Measurements from ENCODE around the gene MAGEE1.
A peak's percentile ranks its signal among the peaks of the same experiment; 100 is the strongest.

The MAGEE1 gene

DNA sequence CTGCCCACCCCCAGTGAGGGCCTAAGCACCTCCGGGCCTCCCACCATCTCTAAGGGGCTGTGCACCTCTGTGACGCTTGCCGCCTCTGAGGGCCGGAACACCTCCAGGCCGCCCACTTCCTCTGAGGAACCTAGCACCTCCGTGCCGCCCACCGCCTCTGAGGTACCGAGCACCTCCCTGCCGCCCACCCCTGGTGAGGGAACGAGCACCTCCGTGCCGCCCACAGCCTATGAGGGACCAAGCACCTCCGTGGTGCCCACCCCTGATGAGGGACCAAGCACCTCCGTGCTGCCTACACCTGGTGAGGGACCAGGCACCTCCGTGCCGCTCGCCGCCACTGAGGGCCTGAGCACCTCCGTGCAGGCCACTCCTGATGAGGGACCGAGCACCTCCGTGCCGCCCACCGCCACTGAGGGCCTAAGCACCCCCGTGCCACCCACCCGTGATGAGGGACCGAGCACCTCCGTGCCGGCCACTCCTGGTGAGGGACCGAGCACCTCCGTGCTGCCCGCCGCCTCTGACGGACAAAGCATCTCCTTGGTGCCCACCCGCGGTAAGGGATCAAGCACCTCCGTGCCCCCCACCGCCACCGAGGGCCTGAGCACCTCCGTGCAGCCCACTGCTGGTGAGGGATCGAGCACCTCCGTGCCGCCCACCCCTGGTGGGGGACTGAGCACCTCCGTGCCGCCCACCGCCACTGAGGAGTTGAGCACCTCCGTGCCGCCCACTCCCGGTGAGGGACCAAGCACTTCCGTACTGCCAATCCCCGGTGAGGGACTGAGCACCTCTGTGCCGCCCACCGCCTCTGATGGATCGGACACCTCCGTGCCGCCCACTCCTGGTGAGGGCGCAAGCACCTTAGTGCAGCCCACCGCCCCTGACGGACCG is 977 bp downstream of the MAGEE1 start:
- no CpG with 5 or more reads among the region's 60 CpGs for WGBS (ENCODE audit: extremely low coverage, insufficient coverage, insufficient read length)
- DNase-seq: no peak
- no peak overlapping the region for H3K4ac ChIP-seq (ENCODE audit: low read depth, low read length)
- peak overlapping the region; percentile 83 for H2AFZ ChIP-seq (ENCODE audit: insufficient read depth, low read length, poor library complexity)
- no peak overlapping the region for H2AK5ac ChIP-seq (ENCODE audit: low read length)
- H4K91ac ChIP-seq (ENCODE audit: low read depth, low read length): no peak overlapping the region
- no peaks in the 10 kb centered on the region for H3K27me3 ChIP-seq (ENCODE audit: insufficient read depth, low read length)
- no peaks in the 10 kb centered on the region for H3K36me3 ChIP-seq (ENCODE audit: control insufficient read depth in 1 of 2, insufficient read depth in 2 of 2, low read length in 2 of 2)
- peak overlapping the region; percentile 98 for H3K4me2 ChIP-seq (ENCODE audit: low read length)
- no peak overlapping the region for H3K23ac ChIP-seq (ENCODE audit: low read length)
- no peaks in the 10 kb centered on the region for H3K9me3 ChIP-seq (ENCODE audit: insufficient read depth, low read depth, low read length)
- H3K79me1 ChIP-seq (ENCODE audit: low read length): peaks cover 2% of the 10 kb centered on the region
- H3K4me3 ChIP-seq (ENCODE audit: low read depth, low read length): peak overlapping the region; percentile 81
- H3K79me2 ChIP-seq (ENCODE audit: control insufficient read depth, insufficient read depth, low read length, poor library complexity): peaks cover 4% of the 10 kb centered on the region
- H2BK120ac ChIP-seq (ENCODE audit: insufficient read depth, low read length, poor library complexity): no peak overlapping the region
- peak overlapping the region; percentile 85 for H4K8ac ChIP-seq (ENCODE audit: low read depth, low read length)
- no peak overlapping the region for H2BK12ac ChIP-seq (ENCODE audit: low read length)
- peaks cover 0 to 6% of the 10 kb centered on the region in 2 experiments for H3K4me1 ChIP-seq (ENCODE audit: control insufficient read depth in 1 of 2, insufficient read depth in 2 of 2, low read length in 2 of 2)
- H3K18ac ChIP-seq (ENCODE audit: low read length): peak overlapping the region; percentile 61
- peak overlapping the region; percentile 68 for H4K12ac ChIP-seq (ENCODE audit: low read depth, low read length)
- no peak overlapping the region for H3K27ac ChIP-seq (ENCODE audit: low read depth, low read length)
- peak overlapping the region; percentile 59 for H3K14ac ChIP-seq (ENCODE audit: low read length)
- no peak overlapping the region for H2BK5ac ChIP-seq (ENCODE audit: low read depth, low read length, poor library complexity)
- H3K9ac ChIP-seq (ENCODE audit: low read length): no peak overlapping the region

GRCh38 chrX:76433219-76433618 is 5.7 kb downstream of the MAGEE1 start:
- no peak for DNase-seq
- Histone ChIP-seq H3K9ac (ENCODE audit: low read length) (no peak overlapping the region), H2BK12ac (ENCODE audit: low read length) (no peak overlapping the region), H4K12ac (ENCODE audit: low read depth, low read length) (no peak overlapping the region), H2BK5ac (ENCODE audit: low read depth, low read length, poor library complexity) (no peak overlapping the region), H4K91ac (ENCODE audit: low read depth, low read length) (no peak overlapping the region), H3K27me3 (ENCODE audit: insufficient read depth, low read length) (no peaks in the 10 kb centered on the region), H3K23ac (ENCODE audit: low read length) (no peak overlapping the region), H2AK5ac (ENCODE audit: low read length) (no peak overlapping the region), H3K4me2 (ENCODE audit: low read length) (no peak overlapping the region), H3K4ac (ENCODE audit: low read depth, low read length) (no peak overlapping the region), H3K36me3 (ENCODE audit: control insufficient read depth in 1 of 2, insufficient read depth in 2 of 2, low read length in 2 of 2) (no peaks in the 10 kb centered on the region), H4K8ac (ENCODE audit: low read depth, low read length) (no peak overlapping the region), H3K14ac (ENCODE audit: low read length) (no peak overlapping the region), H2BK120ac (ENCODE audit: insufficient read depth, low read length, poor library complexity) (no peak overlapping the region), H2AFZ (ENCODE audit: insufficient read depth, low read length, poor library complexity) (no peak overlapping the region), H3K79me1 (ENCODE audit: low read length) (no peaks in the 10 kb centered on the region), H3K27ac (ENCODE audit: low read depth, low read length) (no peak overlapping the region), H3K18ac (ENCODE audit: low read length) (no peak overlapping the region), H3K79me2 (ENCODE audit: control insufficient read depth, insufficient read depth, low read length, poor library complexity) (no peaks in the 10 kb centered on the region), H3K4me1 (ENCODE audit: control insufficient read depth in 1 of 2, insufficient read depth in 2 of 2, low read length in 2 of 2) (peaks cover 0 to 6% of the 10 kb centered on the region in 2 experiments), H3K9me3 (ENCODE audit: insufficient read depth, low read depth, low read length) (no peaks in the 10 kb centered on the region), H3K4me3 (ENCODE audit: low read depth, low read length) (no peak overlapping the region)
- WGBS (ENCODE audit: extremely low coverage, insufficient coverage, insufficient read length): no CpG with 5 or more reads among the region's 1 CpG

DNA sequence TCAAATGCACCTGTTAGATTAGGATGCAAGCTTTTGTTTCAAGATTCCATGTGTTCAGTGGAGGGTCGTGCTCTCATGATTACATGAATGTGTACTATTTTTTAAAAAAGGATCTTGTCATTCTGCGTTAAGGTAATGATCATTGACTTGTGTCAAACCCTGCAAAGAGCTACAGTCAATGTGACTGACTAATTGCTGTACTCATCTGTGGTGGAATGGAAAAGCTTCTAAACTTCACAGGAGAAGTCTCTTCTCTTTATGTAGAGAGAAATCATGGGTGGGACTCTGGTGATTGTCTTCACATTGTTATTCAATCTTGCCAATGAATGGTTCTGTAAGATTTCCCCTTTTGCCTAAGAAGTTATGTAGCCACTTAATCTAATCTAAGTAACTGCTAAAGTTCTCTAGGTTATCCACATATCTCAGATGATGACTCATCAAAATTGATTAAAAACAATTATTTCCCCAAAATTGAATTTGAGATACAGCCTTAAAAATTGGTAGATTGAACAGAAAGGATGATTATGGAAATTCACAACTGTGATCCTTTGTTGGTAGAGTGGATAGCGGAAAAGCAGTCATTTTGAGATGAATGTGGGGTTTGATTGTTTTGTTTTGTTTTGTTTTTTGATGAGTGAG is 6.7 kb downstream of the MAGEE1 start:
- Histone ChIP-seq H3K14ac (ENCODE audit: low read length) (no peak overlapping the region), H3K27ac (ENCODE audit: low read depth, low read length) (no peak overlapping the region), H2AFZ (ENCODE audit: insufficient read depth, low read length, poor library complexity) (no peak overlapping the region), H2BK12ac (ENCODE audit: low read length) (no peak overlapping the region), H3K36me3 (ENCODE audit: control insufficient read depth in 1 of 2, insufficient read depth in 2 of 2, low read length in 2 of 2) (no peaks in the 10 kb centered on the region), H2AK5ac (ENCODE audit: low read length) (no peak overlapping the region), H4K8ac (ENCODE audit: low read depth, low read length) (no peak overlapping the region), H3K23ac (ENCODE audit: low read length) (no peak overlapping the region), H3K79me2 (ENCODE audit: control insufficient read depth, insufficient read depth, low read length, poor library complexity) (no peaks in the 10 kb centered on the region), H3K4ac (ENCODE audit: low read depth, low read length) (no peak overlapping the region), H3K4me1 (ENCODE audit: control insufficient read depth in 1 of 2, insufficient read depth in 2 of 2, low read length in 2 of 2) (no peaks in the 10 kb centered on the region), H2BK120ac (ENCODE audit: insufficient read depth, low read length, poor library complexity) (no peak overlapping the region), H3K9me3 (ENCODE audit: insufficient read depth, low read depth, low read length) (no peaks in the 10 kb centered on the region), H3K4me3 (ENCODE audit: low read depth, low read length) (no peak overlapping the region), H3K18ac (ENCODE audit: low read length) (no peak overlapping the region), H4K12ac (ENCODE audit: low read depth, low read length) (no peak overlapping the region), H2BK5ac (ENCODE audit: low read depth, low read length, poor library complexity) (no peak overlapping the region), H3K4me2 (ENCODE audit: low read length) (no peak overlapping the region), H4K91ac (ENCODE audit: low read depth, low read length) (no peak overlapping the region), H3K9ac (ENCODE audit: low read length) (no peak overlapping the region), H3K27me3 (ENCODE audit: insufficient read depth, low read length) (no peaks in the 10 kb centered on the region), H3K79me1 (ENCODE audit: low read length) (no peaks in the 10 kb centered on the region)
- WGBS (ENCODE audit: extremely low coverage, insufficient coverage, insufficient read length): no CpG with 5 or more reads among the region's 3 CpGs
- no peak for DNase-seq

- Histone ChIP-seq H2BK12ac (ENCODE audit: low read length) (no peak overlapping the region), H3K18ac (ENCODE audit: low read length) (no peak overlapping the region), H2BK120ac (ENCODE audit: insufficient read depth, low read length, poor library complexity) (no peak overlapping the region), H4K91ac (ENCODE audit: low read depth, low read length) (no peak overlapping the region), H3K4me2 (ENCODE audit: low read length) (no peak overlapping the region), H3K4ac (ENCODE audit: low read depth, low read length) (no peak overlapping the region), H2BK5ac (ENCODE audit: low read depth, low read length, poor library complexity) (no peak overlapping the region), H4K12ac (ENCODE audit: low read depth, low read length) (no peak overlapping the region), H3K27ac (ENCODE audit: low read depth, low read length) (no peak overlapping the region), H3K79me2 (ENCODE audit: control insufficient read depth, insufficient read depth, low read length, poor library complexity) (no peaks in the 10 kb centered on the region), H3K4me1 (ENCODE audit: control insufficient read depth in 1 of 2, insufficient read depth in 2 of 2, low read length in 2 of 2) (no peaks in the 10 kb centered on the region), H4K8ac (ENCODE audit: low read depth, low read length) (no peak overlapping the region), H3K27me3 (ENCODE audit: insufficient read depth, low read length) (no peaks in the 10 kb centered on the region), H3K23ac (ENCODE audit: low read length) (no peak overlapping the region), H3K14ac (ENCODE audit: low read length) (no peak overlapping the region), H3K9me3 (ENCODE audit: insufficient read depth, low read depth, low read length) (no peaks in the 10 kb centered on the region), H3K36me3 (ENCODE audit: control insufficient read depth in 1 of 2, insufficient read depth in 2 of 2, low read length in 2 of 2) (no peaks in the 10 kb centered on the region), H3K4me3 (ENCODE audit: low read depth, low read length) (no peak overlapping the region), H2AFZ (ENCODE audit: insufficient read depth, low read length, poor library complexity) (no peak overlapping the region), H3K79me1 (ENCODE audit: low read length) (no peaks in the 10 kb centered on the region), H2AK5ac (ENCODE audit: low read length) (no peak overlapping the region), H3K9ac (ENCODE audit: low read length) (no peak overlapping the region)
- no peak for DNase-seq
These were observed 11.7 kb downstream of the MAGEE1 start for GRCh38 chrX:76439188-76439587.

Measured in trophoblast cell (in vitro differentiated cells and primary cell).